ENCODE data around the gene RPA1.

- TF ChIP-seq, protein P1, sequence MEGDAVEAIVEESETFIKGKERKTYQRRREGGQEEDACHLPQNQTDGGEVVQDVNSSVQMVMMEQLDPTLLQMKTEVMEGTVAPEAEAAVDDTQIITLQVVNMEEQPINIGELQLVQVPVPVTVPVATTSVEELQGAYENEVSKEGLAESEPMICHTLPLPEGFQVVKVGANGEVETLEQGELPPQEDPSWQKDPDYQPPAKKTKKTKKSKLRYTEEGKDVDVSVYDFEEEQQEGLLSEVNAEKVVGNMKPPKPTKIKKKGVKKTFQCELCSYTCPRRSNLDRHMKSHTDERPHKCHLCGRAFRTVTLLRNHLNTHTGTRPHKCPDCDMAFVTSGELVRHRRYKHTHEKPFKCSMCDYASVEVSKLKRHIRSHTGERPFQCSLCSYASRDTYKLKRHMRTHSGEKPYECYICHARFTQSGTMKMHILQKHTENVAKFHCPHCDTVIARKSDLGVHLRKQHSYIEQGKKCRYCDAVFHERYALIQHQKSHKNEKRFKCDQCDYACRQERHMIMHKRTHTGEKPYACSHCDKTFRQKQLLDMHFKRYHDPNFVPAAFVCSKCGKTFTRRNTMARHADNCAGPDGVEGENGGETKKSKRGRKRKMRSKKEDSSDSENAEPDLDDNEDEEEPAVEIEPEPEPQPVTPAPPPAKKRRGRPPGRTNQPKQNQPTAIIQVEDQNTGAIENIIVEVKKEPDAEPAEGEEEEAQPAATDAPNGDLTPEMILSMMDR (conservative IDR thresholded peaks at IDR 0.05; ENCODE audit: low read depth, low read length): no peak
- TF ChIP-seq EZH2 (IDR thresholded peaks at IDR 0.05; ENCODE audit: low read length, unreplicated experiment) (no peak), EZH2phosphoT487 (IDR thresholded peaks at IDR 0.05; ENCODE audit: borderline replicate concordance, low read length) (no peak)
Measured at GRCh38 chr17:1802429-1802828, 27.4 kb upstream of the RPA1 start.

All from PC-3 (cell line).